Measurements from ENCODE around the gene ACADS.

DNA sequence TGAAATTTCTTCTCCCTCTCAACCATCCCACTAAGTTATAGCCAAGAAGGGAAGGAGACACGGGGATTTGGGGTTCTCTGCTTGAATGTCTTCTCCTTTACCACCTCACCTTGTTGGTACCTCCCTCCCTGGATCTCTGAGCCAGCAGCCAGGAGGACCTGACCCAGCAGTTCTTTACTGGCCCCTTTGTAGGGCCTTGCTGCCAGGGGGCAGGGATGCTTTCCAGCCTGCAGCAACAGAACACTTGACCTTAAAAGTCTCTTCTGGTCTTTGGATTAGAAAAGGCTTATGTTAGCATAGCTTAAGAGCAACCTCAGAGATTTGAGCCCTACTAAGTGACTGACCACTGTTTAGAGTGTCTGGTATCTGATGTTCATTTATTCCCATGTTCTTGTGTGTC is 28.3 kb upstream of the ACADS start:
- TF ChIP-seq, protein P1, sequence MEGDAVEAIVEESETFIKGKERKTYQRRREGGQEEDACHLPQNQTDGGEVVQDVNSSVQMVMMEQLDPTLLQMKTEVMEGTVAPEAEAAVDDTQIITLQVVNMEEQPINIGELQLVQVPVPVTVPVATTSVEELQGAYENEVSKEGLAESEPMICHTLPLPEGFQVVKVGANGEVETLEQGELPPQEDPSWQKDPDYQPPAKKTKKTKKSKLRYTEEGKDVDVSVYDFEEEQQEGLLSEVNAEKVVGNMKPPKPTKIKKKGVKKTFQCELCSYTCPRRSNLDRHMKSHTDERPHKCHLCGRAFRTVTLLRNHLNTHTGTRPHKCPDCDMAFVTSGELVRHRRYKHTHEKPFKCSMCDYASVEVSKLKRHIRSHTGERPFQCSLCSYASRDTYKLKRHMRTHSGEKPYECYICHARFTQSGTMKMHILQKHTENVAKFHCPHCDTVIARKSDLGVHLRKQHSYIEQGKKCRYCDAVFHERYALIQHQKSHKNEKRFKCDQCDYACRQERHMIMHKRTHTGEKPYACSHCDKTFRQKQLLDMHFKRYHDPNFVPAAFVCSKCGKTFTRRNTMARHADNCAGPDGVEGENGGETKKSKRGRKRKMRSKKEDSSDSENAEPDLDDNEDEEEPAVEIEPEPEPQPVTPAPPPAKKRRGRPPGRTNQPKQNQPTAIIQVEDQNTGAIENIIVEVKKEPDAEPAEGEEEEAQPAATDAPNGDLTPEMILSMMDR (IDR thresholded peaks at IDR 0.05) = no peak
- no peak for TF ChIP-seq POLR2A (IDR thresholded peaks at IDR 0.05)

Measured in uterus (tissue), 2 donors.